GM12878 (cell line): Measurements from ENCODE around the gene SCYL1. TPM values are rescaled to one million over a fixed set of nuclear protein-coding genes. Genes with fewer than 3 reads are reported as not detected.

Experiments
- BACH1 ChIP-seq: fragments of 450-650 bp; IDR thresholded peaks from 2 replicates; pipeline ENCODE4 v1.6.1; 2017; ENCODE audit warnings: mild to moderate bottlenecking, borderline replicate concordance
- CBFB ChIP-seq: IDR thresholded peaks from 2 replicates; pipeline ENCODE4 v1.6.1; 2016; ENCODE audit warnings: antibody characterized with exemption, low read depth
- CEBPB ChIP-seq, 2 experiments: fragments of 150-350 bp in 1 of 2; IDR thresholded peaks; 2 replicates each; pipeline ENCODE4 v1.6.1; 2012 to 2014; ENCODE audit warnings: low read depth in 2 of 2, low read length in 2 of 2, borderline replicate concordance in 1 of 2, inconsistent platforms in 1 of 2
- CHD2 ChIP-seq: IDR thresholded peaks from 2 replicates; pipeline ENCODE4 v1.6.1; 2011; ENCODE audit warnings: low read depth, low read length, improper control_type of control experiment, borderline replicate concordance
- CHD4 ChIP-seq: fragments of 200-600 bp; sonication (generic); IDR thresholded peaks from 2 replicates; pipeline ENCODE4 v1.6.1; 2016; ENCODE audit warnings: mild to moderate bottlenecking
- CREM ChIP-seq: IDR thresholded peaks from 2 replicates; pipeline ENCODE4 v1.6.1; 2014; ENCODE audit warnings: antibody characterized with exemption, low read depth
- ETV6 ChIP-seq, 2 experiments: fragments of 450-650 bp in 1 of 2; IDR thresholded peaks in 1 of 2; conservative IDR thresholded peaks in 1 of 2; 2 replicates each; pipeline ENCODE4 v1.6.1; 2014; ENCODE audit warnings: antibody characterized with exemption in 1 of 2, borderline replicate concordance in 1 of 2, low read depth in 1 of 2, mild to moderate bottlenecking in 1 of 2, moderate library complexity in 1 of 2
- IKZF1 ChIP-seq: fragments of 450-650 bp; conservative IDR thresholded peaks from 2 replicates; pipeline ENCODE4 v1.6.1; 2017; ENCODE audit warnings: antibody characterized with exemption, mild to moderate bottlenecking
- IRF4 ChIP-seq: IDR thresholded peaks from 2 replicates; pipeline ENCODE4 v1.6.1; 2011; ENCODE audit warnings: low read depth, low read length
- LARP7 ChIP-seq: fragments of 450-650 bp; IDR thresholded peaks from 2 replicates; pipeline ENCODE4 v1.6.1; 2017; ENCODE audit warnings: mild to moderate bottlenecking
- MTA3 ChIP-seq: IDR thresholded peaks from 2 replicates; pipeline ENCODE4 v1.6.1; 2012; ENCODE audit warnings: low read length, inconsistent platforms, borderline replicate concordance
- MYC ChIP-seq: IDR thresholded peaks from 2 replicates; pipeline ENCODE4 v1.6.1; 2011; ENCODE audit warnings: mild to moderate bottlenecking, low read length, moderate library complexity, inconsistent platforms; ENCODE audit not compliant: insufficient read depth, insufficient replicate concordance, insufficient read length, severe bottlenecking
- PAX5 ChIP-seq: IDR thresholded peaks from 2 replicates; pipeline ENCODE4 v1.6.1; 2011; ENCODE audit warnings: low read depth, low read length, borderline replicate concordance
- RELA ChIP-seq: fragments of 450-650 bp; IDR thresholded peaks from 2 replicates; pipeline ENCODE4 v1.8.0; 2014; ENCODE audit warnings: borderline replicate concordance; ENCODE audit not compliant: partially characterized antibody
- RFX5 ChIP-seq: IDR thresholded peaks from 2 replicates; pipeline ENCODE4 v1.6.1; 2011; ENCODE audit warnings: low read depth, low read length, improper control_type of control experiment
- SREBF1 ChIP-seq: IDR thresholded peaks from 2 replicates; pipeline ENCODE4 v1.6.1; 2012; ENCODE audit warnings: mild to moderate bottlenecking, low read length
- STAT1 ChIP-seq: fragments of 450-650 bp; conservative IDR thresholded peaks from 2 replicates; pipeline ENCODE4 v1.6.1; 2014; ENCODE audit warnings: antibody characterized with exemption, mild to moderate bottlenecking
- STAT3 ChIP-seq: IDR thresholded peaks from 2 replicates; pipeline ENCODE4 v1.6.1; 2011; ENCODE audit warnings: low read depth, low read length, improper control_type of control experiment
- ZNF217 ChIP-seq: fragments of 450-650 bp; IDR thresholded peaks from 2 replicates; pipeline ENCODE4 v1.6.1; 2017; ENCODE audit warnings: antibody characterized with exemption, mild to moderate bottlenecking
- ZNF384 ChIP-seq: IDR thresholded peaks from 2 replicates; pipeline ENCODE4 v1.6.1; 2012; ENCODE audit warnings: low read depth, mild to moderate bottlenecking, low read length, improper control_type of control experiment, borderline replicate concordance
- polyA plus RNA-seq, 11 experiments: library from polyadenylated mRNA; depleted of rRNA in 4 of 11; unstranded in 6 of 11; stranded (reverse) in 5 of 11; fragments of >200 nt; fragmentation: Nextera tagmentation in 4 of 11; fragmentation: Illumina TruSeq in 1 of 11; extraction: Ambion mirVana in 4 of 11; extraction: Trizol in 1 of 11; gene quantifications; 1 replicate in 1 of 11; 2 replicates in 10 of 11; pipeline versions ENCODE4 v1.2.1 to v1.2.3, GENCODE V29; 2011 to 2016; ENCODE audit warnings: inconsistent platforms in 2 of 11, missing spikeins in 2 of 11, low read depth in 1 of 11
- total RNA-seq, 4 experiments: library from RNA; depleted of rRNA in 3 of 4; stranded (reverse); fragments of >200 nt in 3 of 4; fragmentation: Illumina TruSeq in 1 of 4; extraction: Trizol in 1 of 4; gene quantifications; 2 replicates each; pipeline versions ENCODE4 v1.2.1 to v1.2.3, GENCODE V29; 2013 to 2021
- TF ChIP-seq, protein P1 (sequence below): IDR thresholded peaks from 2 replicates; pipeline ENCODE4 v1.6.1; 2012; ENCODE audit warnings: improper control_type of control experiment, low read depth, low read length; ENCODE audit not compliant: insufficient replicate concordance
- TF ChIP-seq, protein P2 (sequence below): fragments of 450-650 bp; IDR thresholded peaks from 2 replicates; pipeline ENCODE4 v1.6.1; 2018; ENCODE audit warnings: mild to moderate bottlenecking, low read depth, moderate library complexity; ENCODE audit not compliant: partially characterized antibody

The SCYL1 gene
- total and polyA plus RNA-seq, 10 of the 15 experiments (the other 5 are each of a cell fraction or from before 2014, with no cell fraction given), result 0.80 to 82.7 (median 51.2) TPM

DNA sequence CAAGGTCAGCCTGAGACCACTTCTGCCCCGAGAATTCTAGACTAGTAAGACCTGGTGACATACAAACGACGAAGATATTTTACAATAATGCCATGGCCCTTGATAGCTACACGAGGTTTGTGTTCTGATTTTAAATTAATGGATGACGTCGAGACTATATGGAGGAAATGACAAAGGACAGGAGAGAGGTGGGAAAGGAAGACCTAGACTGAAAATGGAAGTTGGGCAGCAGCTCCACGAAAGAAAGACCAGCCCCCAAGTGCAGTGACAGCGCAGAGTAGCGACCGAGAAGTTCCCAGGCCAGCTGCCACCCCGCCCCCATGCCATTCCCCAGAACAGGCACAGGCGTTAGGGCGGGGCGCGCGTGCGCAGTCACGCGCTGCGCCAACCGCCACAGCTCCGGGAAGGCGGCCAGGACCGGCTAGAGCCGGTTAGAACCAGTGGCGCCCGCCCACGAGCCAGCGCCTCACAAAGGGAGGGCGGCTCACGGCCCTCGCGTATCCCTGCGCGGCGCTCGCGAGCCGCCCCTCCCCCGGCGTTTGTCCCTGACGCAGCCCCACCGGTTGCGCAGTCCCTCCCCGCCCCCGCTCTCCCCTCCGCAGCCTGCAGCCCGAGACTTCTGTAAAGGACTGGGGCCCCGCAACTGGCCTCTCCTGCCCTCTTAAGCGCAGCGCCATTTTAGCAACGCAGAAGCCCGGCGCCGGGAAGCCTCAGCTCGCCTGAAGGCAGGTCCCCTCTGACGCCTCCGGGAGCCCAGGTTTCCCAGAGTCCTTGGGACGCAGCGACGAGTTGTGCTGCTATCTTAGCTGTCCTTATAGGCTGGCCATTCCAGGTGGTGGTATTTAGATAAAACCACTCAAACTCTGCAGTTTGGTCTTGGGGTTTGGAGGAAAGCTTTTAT, 27.5 kb upstream of the SCYL1 start (continued):
- TF ChIP-seq, protein P1, sequence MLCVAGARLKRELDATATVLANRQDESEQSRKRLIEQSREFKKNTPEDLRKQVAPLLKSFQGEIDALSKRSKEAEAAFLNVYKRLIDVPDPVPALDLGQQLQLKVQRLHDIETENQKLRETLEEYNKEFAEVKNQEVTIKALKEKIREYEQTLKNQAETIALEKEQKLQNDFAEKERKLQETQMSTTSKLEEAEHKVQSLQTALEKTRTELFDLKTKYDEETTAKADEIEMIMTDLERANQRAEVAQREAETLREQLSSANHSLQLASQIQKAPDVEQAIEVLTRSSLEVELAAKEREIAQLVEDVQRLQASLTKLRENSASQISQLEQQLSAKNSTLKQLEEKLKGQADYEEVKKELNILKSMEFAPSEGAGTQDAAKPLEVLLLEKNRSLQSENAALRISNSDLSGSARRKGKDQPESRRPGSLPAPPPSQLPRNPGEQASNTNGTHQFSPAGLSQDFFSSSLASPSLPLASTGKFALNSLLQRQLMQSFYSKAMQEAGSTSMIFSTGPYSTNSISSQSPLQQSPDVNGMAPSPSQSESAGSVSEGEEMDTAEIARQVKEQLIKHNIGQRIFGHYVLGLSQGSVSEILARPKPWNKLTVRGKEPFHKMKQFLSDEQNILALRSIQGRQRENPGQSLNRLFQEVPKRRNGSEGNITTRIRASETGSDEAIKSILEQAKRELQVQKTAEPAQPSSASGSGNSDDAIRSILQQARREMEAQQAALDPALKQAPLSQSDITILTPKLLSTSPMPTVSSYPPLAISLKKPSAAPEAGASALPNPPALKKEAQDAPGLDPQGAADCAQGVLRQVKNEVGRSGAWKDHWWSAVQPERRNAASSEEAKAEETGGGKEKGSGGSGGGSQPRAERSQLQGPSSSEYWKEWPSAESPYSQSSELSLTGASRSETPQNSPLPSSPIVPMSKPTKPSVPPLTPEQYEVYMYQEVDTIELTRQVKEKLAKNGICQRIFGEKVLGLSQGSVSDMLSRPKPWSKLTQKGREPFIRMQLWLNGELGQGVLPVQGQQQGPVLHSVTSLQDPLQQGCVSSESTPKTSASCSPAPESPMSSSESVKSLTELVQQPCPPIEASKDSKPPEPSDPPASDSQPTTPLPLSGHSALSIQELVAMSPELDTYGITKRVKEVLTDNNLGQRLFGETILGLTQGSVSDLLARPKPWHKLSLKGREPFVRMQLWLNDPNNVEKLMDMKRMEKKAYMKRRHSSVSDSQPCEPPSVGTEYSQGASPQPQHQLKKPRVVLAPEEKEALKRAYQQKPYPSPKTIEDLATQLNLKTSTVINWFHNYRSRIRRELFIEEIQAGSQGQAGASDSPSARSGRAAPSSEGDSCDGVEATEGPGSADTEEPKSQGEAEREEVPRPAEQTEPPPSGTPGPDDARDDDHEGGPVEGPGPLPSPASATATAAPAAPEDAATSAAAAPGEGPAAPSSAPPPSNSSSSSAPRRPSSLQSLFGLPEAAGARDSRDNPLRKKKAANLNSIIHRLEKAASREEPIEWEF, result no peak
- TF ChIP-seq ZNF384 (no peak), CHD2 (peak; percentile 97), CBFB (0 out of 2 replicates have a peak, but pooled peaks have one; percentile 5), RELA (peak; percentile 86), STAT1 (no peak), MTA3 (no peak), CHD4 (no peak), LARP7 (peak; percentile 85), ZNF217 (no peak), CEBPB (IDR thresholded peaks at IDR 0.05; ENCODE audit: borderline replicate concordance in 1 of 2, low read depth in 2 of 2, low read length in 2 of 2) (no peak), SREBF1 (no peak), IKZF1 (peak; percentile 100), PAX5 (peak; percentile 84; the same call in 1 of the 2 replicates), STAT3 (peak; percentile 87; the same call in 1 of the 2 replicates), BACH1 (peak; percentile 99), RFX5 (peak; percentile 54; the same call in 1 of the 2 replicates), ETV6 (conservative IDR thresholded peaks at IDR 0.05 in 1 of 2, IDR thresholded peaks at IDR 0.05 in 1 of 2; ENCODE audit: borderline replicate concordance in 1 of 2, low read depth in 1 of 2) (peak in 1 of 2 experiments; percentile 42; a peak in 1 of 4 replicates), IRF4 (peak; percentile 67; the same call in 1 of the 2 replicates), MYC (peak; percentile 78), CREM (peak; percentile 60)
- TF ChIP-seq, protein P2, sequence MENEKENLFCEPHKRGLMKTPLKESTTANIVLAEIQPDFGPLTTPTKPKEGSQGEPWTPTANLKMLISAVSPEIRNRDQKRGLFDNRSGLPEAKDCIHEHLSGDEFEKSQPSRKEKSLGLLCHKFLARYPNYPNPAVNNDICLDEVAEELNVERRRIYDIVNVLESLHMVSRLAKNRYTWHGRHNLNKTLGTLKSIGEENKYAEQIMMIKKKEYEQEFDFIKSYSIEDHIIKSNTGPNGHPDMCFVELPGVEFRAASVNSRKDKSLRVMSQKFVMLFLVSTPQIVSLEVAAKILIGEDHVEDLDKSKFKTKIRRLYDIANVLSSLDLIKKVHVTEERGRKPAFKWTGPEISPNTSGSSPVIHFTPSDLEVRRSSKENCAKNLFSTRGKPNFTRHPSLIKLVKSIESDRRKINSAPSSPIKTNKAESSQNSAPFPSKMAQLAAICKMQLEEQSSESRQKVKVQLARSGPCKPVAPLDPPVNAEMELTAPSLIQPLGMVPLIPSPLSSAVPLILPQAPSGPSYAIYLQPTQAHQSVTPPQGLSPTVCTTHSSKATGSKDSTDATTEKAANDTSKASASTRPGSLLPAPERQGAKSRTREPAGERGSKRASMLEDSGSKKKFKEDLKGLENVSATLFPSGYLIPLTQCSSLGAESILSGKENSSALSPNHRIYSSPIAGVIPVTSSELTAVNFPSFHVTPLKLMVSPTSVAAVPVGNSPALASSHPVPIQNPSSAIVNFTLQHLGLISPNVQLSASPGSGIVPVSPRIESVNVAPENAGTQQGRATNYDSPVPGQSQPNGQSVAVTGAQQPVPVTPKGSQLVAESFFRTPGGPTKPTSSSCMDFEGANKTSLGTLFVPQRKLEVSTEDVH, result peak; percentile 56
